H9 (cell line): ENCODE data around the gene TSPAN1. TPM values are rescaled to one million over a fixed set of nuclear protein-coding genes. Genes with fewer than 3 reads are reported as not detected.

Experiments used
- DNase-seq: peaks from one replicate; pipeline ENCODE4 v3.0.0-alpha.2; 2017
- H2AFZ ChIP-seq: one replicate; pipeline ENCODE4 v1.6.1; 2013; ENCODE audit warnings: mild to moderate bottlenecking, low read length, control low read depth, moderate library complexity
- H2AK5ac ChIP-seq: 2 replicates; pipeline ENCODE4 v1.6.1; 2013; ENCODE audit warnings: low read length, control low read depth, mixed read lengths; ENCODE audit not compliant: insufficient read length
- H2BK120ac ChIP-seq: one replicate; pipeline ENCODE4 v1.6.1; 2013; ENCODE audit warnings: low read depth, mild to moderate bottlenecking, low read length, control low read depth, inconsistent platforms; ENCODE audit not compliant: poor library complexity, severe bottlenecking
- H2BK12ac ChIP-seq: 2 replicates; pipeline ENCODE4 v1.6.1; 2013; ENCODE audit warnings: low read length, control low read depth, mixed read lengths, low read depth; ENCODE audit not compliant: insufficient read length
- H2BK15ac ChIP-seq: 2 replicates; pipeline ENCODE4 v1.6.1; 2013; ENCODE audit warnings: low read depth, low read length, control low read depth
- H2BK20ac ChIP-seq: one replicate; pipeline ENCODE4 v1.6.1; 2013; ENCODE audit warnings: low read depth, mild to moderate bottlenecking, low read length, control low read depth, inconsistent platforms; ENCODE audit not compliant: poor library complexity, severe bottlenecking
- H2BK5ac ChIP-seq: 2 replicates; pipeline ENCODE4 v1.6.1; 2013; ENCODE audit warnings: low read length, control low read depth, mixed read lengths; ENCODE audit not compliant: insufficient read length
- H3K14ac ChIP-seq: 2 replicates; pipeline ENCODE4 v1.6.1; 2013; ENCODE audit warnings: low read length, control low read depth; ENCODE audit not compliant: insufficient read depth
- H3K18ac ChIP-seq: 2 replicates; pipeline ENCODE4 v1.6.1; 2013; ENCODE audit warnings: low read depth, mild to moderate bottlenecking, mixed read lengths, low read length, control low read depth; ENCODE audit not compliant: insufficient read length
- H3K23ac ChIP-seq: 2 replicates; pipeline ENCODE4 v1.6.1; 2013; ENCODE audit warnings: low read length, control low read depth, mixed read lengths, low read depth; ENCODE audit not compliant: insufficient read length
- H3K23me2 ChIP-seq: 2 replicates; pipeline ENCODE4 v1.6.1; 2013; ENCODE audit warnings: low read depth, mild to moderate bottlenecking, mixed read lengths, low read length, control low read depth; ENCODE audit not compliant: insufficient read length, poor library complexity, severe bottlenecking
- H3K27ac ChIP-seq: 2 replicates; pipeline ENCODE4 v1.5.1; 2013; ENCODE audit warnings: low read length, control low read depth, mixed read lengths, low read depth; ENCODE audit not compliant: insufficient read length
- H3K27me3 ChIP-seq: 2 replicates; pipeline ENCODE4 v1.6.1; 2013; ENCODE audit warnings: low read length, control low read depth, inconsistent platforms; ENCODE audit not compliant: insufficient read depth
- H3K4ac ChIP-seq: 2 replicates; pipeline ENCODE4 v1.6.1; 2013; ENCODE audit warnings: low read depth, mild to moderate bottlenecking, control low read depth, inconsistent platforms, low read length, moderate library complexity
- H3K4me1 ChIP-seq: 2 replicates; pipeline ENCODE4 v1.6.1; 2013; ENCODE audit warnings: low read length, control low read depth, inconsistent platforms; ENCODE audit not compliant: insufficient read depth
- H3K4me2 ChIP-seq: 2 replicates; pipeline ENCODE4 v1.6.1; 2013; ENCODE audit warnings: low read length, control low read depth, mixed read lengths; ENCODE audit not compliant: insufficient read length, insufficient read depth
- H3K56ac ChIP-seq: 2 replicates; pipeline ENCODE4 v1.6.1; 2013; ENCODE audit warnings: low read depth, mild to moderate bottlenecking, mixed read lengths, low read length, control low read depth; ENCODE audit not compliant: insufficient read length
- H3K79me1 ChIP-seq: 2 replicates; pipeline ENCODE4 v1.6.1; 2013; ENCODE audit warnings: low read depth, mild to moderate bottlenecking, moderate library complexity, low read length, control low read depth, inconsistent platforms; ENCODE audit not compliant: insufficient read depth, poor library complexity, severe bottlenecking
- H3K79me2 ChIP-seq: 2 replicates; pipeline ENCODE4 v1.6.1; 2013; ENCODE audit warnings: low read length, control low read depth, inconsistent platforms; ENCODE audit not compliant: insufficient read depth
- H3K9ac ChIP-seq: 2 replicates; pipeline ENCODE4 v1.6.1; 2013; ENCODE audit warnings: low read length, control low read depth, mixed read lengths; ENCODE audit not compliant: insufficient read length; ENCODE audit errors: extremely low read depth
- H3K9me3 ChIP-seq: one replicate; pipeline ENCODE4 v1.6.1; 2013; ENCODE audit warnings: low read depth, low read length, inconsistent platforms; ENCODE audit not compliant: control insufficient read depth
- H3T11ph ChIP-seq: one replicate; pipeline ENCODE4 v1.6.1; 2013; ENCODE audit warnings: mild to moderate bottlenecking, low read length, control low read depth, inconsistent platforms
- H4K20me1 ChIP-seq: one replicate; pipeline ENCODE4 v1.6.1; 2013; ENCODE audit not compliant: control insufficient read depth, insufficient read length, insufficient read depth
- H4K5ac ChIP-seq: 2 replicates; pipeline ENCODE4 v1.6.1; 2013; ENCODE audit warnings: low read depth, mild to moderate bottlenecking, mixed read lengths, low read length, control low read depth; ENCODE audit not compliant: insufficient read length
- H4K8ac ChIP-seq: replicated peaks from 2 replicates; pipeline ENCODE4 v1.6.1; 2013; ENCODE audit warnings: low read length, control low read depth, mixed read lengths, low read depth; ENCODE audit not compliant: insufficient read length
- H4K91ac ChIP-seq: 2 replicates; pipeline ENCODE4 v1.6.1; 2013; ENCODE audit warnings: low read depth, mild to moderate bottlenecking, moderate library complexity, mixed read lengths, low read length, control low read depth; ENCODE audit not compliant: insufficient read length
- H3K27ac Mint-ChIP-seq, 3 experiments: 2 replicates in 2 of 3; 3 replicates in 1 of 3; pipeline ENCODE4 v1.8.0; 2020 to 2021; ENCODE audit warnings: mixed read lengths in 3 of 3, mild to moderate bottlenecking in 1 of 3, moderate library complexity in 1 of 3
- H3K27me3 Mint-ChIP-seq: 2 replicates; pipeline ENCODE4 v1.8.0; 2021; ENCODE audit warnings: low read depth, mild to moderate bottlenecking, moderate library complexity, mixed read lengths
- H3K36me3 Mint-ChIP-seq, 3 experiments: 2 replicates in 2 of 3; 3 replicates in 1 of 3; pipeline ENCODE4 v1.8.0; 2020 to 2021; ENCODE audit warnings: low read depth in 3 of 3, mixed read lengths in 3 of 3; ENCODE audit not compliant: insufficient read depth in 1 of 3
- H3K4me1 Mint-ChIP-seq, 2 experiments: 2 replicates each; pipeline ENCODE4 v1.8.0; 2020; ENCODE audit warnings: mixed read lengths in 2 of 2
- H3K4me3 Mint-ChIP-seq, 2 experiments: 2 replicates in 1 of 2; 3 replicates in 1 of 2; pipeline ENCODE4 v1.8.0; 2020 to 2021; ENCODE audit warnings: mild to moderate bottlenecking in 2 of 2, mixed read lengths in 2 of 2, moderate library complexity in 1 of 2
- H3K9me3 Mint-ChIP-seq, 2 experiments: 2 replicates in 1 of 2; 3 replicates in 1 of 2; pipeline ENCODE4 v1.8.0; 2020; ENCODE audit warnings: mild to moderate bottlenecking in 2 of 2, mixed read lengths in 2 of 2, moderate library complexity in 1 of 2
- CTCF ChIP-seq: fragments of 200-600 bp; sonication (generic); conservative IDR thresholded peaks from 3 replicates; pipeline ENCODE4 v1.8.0; 2021; ENCODE audit warnings: antibody characterized with exemption, mild to moderate bottlenecking
- WGBS: extraction: QIAGEN DNeasy Blood & Tissue Kit; methylation state at CpG from one replicate; pipeline ENCODE4 v1.1.7; 2013; ENCODE audit warnings: missing lambda C conversion rate, low lambda C conversion rate, mixed read lengths; ENCODE audit not compliant: insufficient read length; ENCODE audit errors: extremely low coverage; 5-methylcytosine and 5-hydroxymethylcytosine counted together
- total RNA-seq: library from RNA; stranded (reverse); gene quantifications from 2 replicates; pipeline ENCODE4 v1.2.1, GENCODE V29; 2021

The TSPAN1 gene
- total RNA-seq, 1 experiment from 2014 or later, result not detected

GRCh38 chr1:46181343-46182260 is 6.7 kb downstream of the TSPAN1 start:
- no peak overlapping the region for H3K4me3 Mint-ChIP-seq
- H3K36me3 Mint-ChIP-seq, result no peaks in the 10 kb centered on the region
- no peak overlapping the region for H3K27ac ChIP-seq
- no peak overlapping the region for H2BK120ac ChIP-seq
- DNase-seq, result no peak
- H3K27me3 ChIP-seq, result no peaks in the 10 kb centered on the region; the same call in 1 of the 2 replicates
- no peak overlapping the region for H2BK12ac ChIP-seq
- H3K9ac ChIP-seq, result no peak overlapping the region
- no peak overlapping the region for H2BK15ac ChIP-seq
- no peak overlapping the region for H4K5ac ChIP-seq
- H3T11ph ChIP-seq, result no peak overlapping the region
- H3K4me2 ChIP-seq, result no peak overlapping the region
- H3K9me3 ChIP-seq, result no peaks in the 10 kb centered on the region
- no peaks in the 10 kb centered on the region for H4K20me1 ChIP-seq
- TF ChIP-seq CTCF, result no peak
- no peak overlapping the region for H4K8ac ChIP-seq
- H3K9me3 Mint-ChIP-seq, result no peaks in the 10 kb centered on the region; a peak in 1 of 5 replicates
- no peak overlapping the region for H3K23ac ChIP-seq
- no peak overlapping the region for H3K56ac ChIP-seq
- peaks cover 4% of the 10 kb centered on the region; the same call in 1 of the 2 replicates for H3K4me1 ChIP-seq
- peaks cover 7 to 10% of the 10 kb centered on the region in 2 experiments; a peak in 3 of 4 replicates for H3K4me1 Mint-ChIP-seq
- H3K18ac ChIP-seq, result no peak overlapping the region
- H3K23me2 ChIP-seq, result no peaks in the 10 kb centered on the region
- H3K4ac ChIP-seq, result no peak overlapping the region
- H3K79me1 ChIP-seq, result no peaks in the 10 kb centered on the region
- H2BK20ac ChIP-seq, result no peak overlapping the region
- H3K14ac ChIP-seq, result no peak overlapping the region
- WGBS, result no CpG with 5 or more reads among the region's 10 CpGs
- no peak overlapping the region for H2AK5ac ChIP-seq
- peaks cover 7% of the 10 kb centered on the region for H3K27me3 Mint-ChIP-seq
- no peaks in the 10 kb centered on the region for H3K79me2 ChIP-seq
- no peak overlapping the region for H2AFZ ChIP-seq
- H3K27ac Mint-ChIP-seq, result no peak overlapping the region
- no peak overlapping the region for H2BK5ac ChIP-seq
- H4K91ac ChIP-seq, result no peak overlapping the region
